Endothelial cell of umbilical vein (primary cell): Measurements from ENCODE around the gene RUVBL1. TPM values are rescaled to one million over a fixed set of nuclear protein-coding genes. Genes with fewer than 3 reads are reported as not detected.

Experiments
- BruUV-seq: library from RNA; stranded (reverse); fragments of 400-500 nt; replicated peaks from 2 replicates; lab custom pipeline; 2021; lab: Mats Ljungman, UMichigan
- CTCF ChIA-PET: fragments of 300-600, 350-600 bp; sonication (Branson Sonifier 250); formaldehyde crosslinking; loops from one replicate; lab custom pipeline; 2021; ENCODE audit warnings: antibody characterized with exemption, inconsistent platforms; lab: Charles Lee
- POLR2A ChIA-PET: fragments of 300-600, 350-600 bp; sonication (Branson Sonifier 250); formaldehyde crosslinking; loops from one replicate; lab custom pipeline; 2021; ENCODE audit warnings: antibody characterized with exemption, inconsistent platforms; lab: Charles Lee
- DNase-seq: peaks from one replicate; pipeline ENCODE4 v3.0.0-alpha.2; 2011; ENCODE audit warnings: low read depth, low spot score
- FAIRE-seq: peaks from 2 replicates; lab custom pipeline; 2011; peaks lifted over from hg19 to GRCh38; lab: Jason Lieb, UNC
- H2AFZ ChIP-seq: 2 replicates; pipeline ENCODE4 v1.6.0; 2012; ENCODE audit warnings: low read depth, low read length, control low read depth, inconsistent platforms
- H3K27ac ChIP-seq: 2 replicates; pipeline ENCODE4 v1.5.1; 2011; ENCODE audit warnings: low read depth, mild to moderate bottlenecking, control low read depth, low read length, moderate library complexity; ENCODE audit not compliant: insufficient read depth
- H3K27me3 ChIP-seq, 2 experiments: 2 replicates each; pipeline versions ENCODE4 v1.6.0 to v1.6.1; 2011; ENCODE audit warnings: low read length in 2 of 2, mixed read lengths in 1 of 2; ENCODE audit not compliant: control insufficient read depth in 2 of 2, insufficient read depth in 2 of 2
- H3K36me3 ChIP-seq, 2 experiments: 2 replicates in 1 of 2; 3 replicates in 1 of 2; pipeline ENCODE4 v1.5.1; 2011; ENCODE audit warnings: low read length in 2 of 2, mild to moderate bottlenecking in 1 of 2, moderate library complexity in 1 of 2; ENCODE audit not compliant: control insufficient read depth in 2 of 2, insufficient read depth in 2 of 2; ENCODE audit errors: extremely low read depth in 1 of 2
- H3K4me1 ChIP-seq: 3 replicates; pipeline ENCODE4 v1.5.1; 2011; ENCODE audit warnings: mild to moderate bottlenecking, low read length; ENCODE audit not compliant: control insufficient read depth, insufficient read depth; ENCODE audit errors: extremely low read depth
- H3K4me2 ChIP-seq: 2 replicates; pipeline ENCODE4 v1.6.1; 2011; ENCODE audit warnings: low read length, control low read depth, mixed read lengths; ENCODE audit not compliant: insufficient read depth
- H3K4me3 ChIP-seq, 3 experiments: fragments of 200-600 bp in 1 of 3; sonication (generic), shearing (Covaris generic) in 1 of 3; replicated peaks in 1 of 3; 2 replicates each; pipeline ENCODE4 v1.5.1; 2011 to 2016; ENCODE audit warnings: control low read depth in 3 of 3, low read length in 3 of 3, mild to moderate bottlenecking in 2 of 3, inconsistent platforms in 1 of 3, low read depth in 1 of 3, moderate library complexity in 1 of 3; ENCODE audit not compliant: insufficient read depth in 1 of 3
- H3K79me2 ChIP-seq: 2 replicates; pipeline ENCODE4 v1.6.0; 2012; ENCODE audit warnings: low read length, inconsistent platforms; ENCODE audit not compliant: control insufficient read depth, insufficient read depth
- H3K9ac ChIP-seq: replicated peaks from 2 replicates; pipeline ENCODE3; 2011; ENCODE audit warnings: low read length, control low read depth; ENCODE audit not compliant: insufficient read depth; ENCODE audit errors: extremely low read depth
- H3K9me1 ChIP-seq: replicated peaks from 3 replicates; pipeline ENCODE4 v1.6.0; 2011; ENCODE audit warnings: mild to moderate bottlenecking, low read length; ENCODE audit not compliant: control insufficient read depth, insufficient read depth; ENCODE audit errors: extremely low read depth
- H3K9me3 ChIP-seq: replicated peaks from 2 replicates; pipeline ENCODE4 v1.5.1; 2012; ENCODE audit warnings: low read length, inconsistent platforms; ENCODE audit not compliant: control insufficient read depth, insufficient read depth
- H4K20me1 ChIP-seq: replicated peaks from 2 replicates; pipeline ENCODE3; 2011; ENCODE audit warnings: mild to moderate bottlenecking, low read length; ENCODE audit not compliant: control insufficient read depth, insufficient read depth; ENCODE audit errors: extremely low read depth
- GATA2 ChIP-seq: IDR thresholded peaks from 2 replicates; pipeline ENCODE4 v1.7.0; 2011; ENCODE audit warnings: low read depth, mild to moderate bottlenecking, moderate library complexity, mixed read lengths, low read length; ENCODE audit not compliant: insufficient read length, insufficient read depth
- JUN ChIP-seq: IDR thresholded peaks from 2 replicates; pipeline ENCODE4 v1.6.1; 2011; ENCODE audit warnings: borderline replicate concordance, low read depth; ENCODE audit not compliant: insufficient read length, insufficient read depth
- MYC ChIP-seq: IDR thresholded peaks from one replicate; pipeline ENCODE4 v1.6.1; 2011; ENCODE audit warnings: mild to moderate bottlenecking, low read depth, low read length
- POLR2A ChIP-seq: IDR thresholded peaks from 2 replicates; pipeline ENCODE4 v1.6.1; 2012; ENCODE audit warnings: low read depth, mild to moderate bottlenecking, control low read depth, low read length
- POLR2AphosphoS5 ChIP-seq: IDR thresholded peaks from 2 replicates; pipeline ENCODE4 v1.6.1; 2012; ENCODE audit warnings: low read depth, mild to moderate bottlenecking, control low read depth, low read length, moderate library complexity; ENCODE audit not compliant: insufficient read depth
- dilution Hi-C: fragments of 300-500 bp; cut with MboI; formaldehyde crosslinking; loops from one replicate; pipeline ENCODE4 v1.15.0; 2019; ENCODE audit warnings: low sequenced_read_pairs; ENCODE audit not compliant: extremely low pct_ligation_motif_present
- intact Hi-C: fragments of 100-400 bp; cut with micrococcal nuclease; formaldehyde crosslinking; loops from one replicate; pipeline ENCODE4 v1.10.0; 2022
- polyA plus RNA-seq, 4 experiments: library from polyadenylated mRNA; depleted of rRNA in 3 of 4; stranded (reverse) in 3 of 4; unstranded in 1 of 4; fragments of >200 nt; gene quantifications; 2 replicates each; pipeline versions ENCODE4 v1.2.1 to v1.2.3, GENCODE V29; 2011 to 2012; ENCODE audit warnings: missing spikeins in 1 of 4
- total RNA-seq: library from RNA; stranded (reverse); gene quantifications from 2 replicates; pipeline ENCODE4 v1.2.3, GENCODE V29; 2021
- TF ChIP-seq, protein P1 (sequence below), 2 donors: IDR thresholded peaks; 1 replicate in 1 of 2; 2 replicates in 1 of 2; pipeline ENCODE4 v1.5.1; 2011; ENCODE audit warnings: low read length in 2 of 2, mild to moderate bottlenecking in 2 of 2, moderate library complexity in 2 of 2, control low read depth in 1 of 2, inconsistent platforms in 1 of 2, low read depth in 1 of 2; ENCODE audit not compliant: insufficient read depth in 1 of 2; ENCODE audit errors: extremely low read depth in 1 of 2
- TF ChIP-seq, protein P2 (sequence below): IDR thresholded peaks from 2 replicates; pipeline ENCODE4 v1.6.1; 2011; ENCODE audit not compliant: insufficient read depth, insufficient read length

Gene RUVBL1
- total and polyA plus RNA-seq, 2 donors (not counting 3 experiments of a cell fraction or from before 2014, with no cell fraction given) = 52.5 to 58.5 TPM

DNA sequence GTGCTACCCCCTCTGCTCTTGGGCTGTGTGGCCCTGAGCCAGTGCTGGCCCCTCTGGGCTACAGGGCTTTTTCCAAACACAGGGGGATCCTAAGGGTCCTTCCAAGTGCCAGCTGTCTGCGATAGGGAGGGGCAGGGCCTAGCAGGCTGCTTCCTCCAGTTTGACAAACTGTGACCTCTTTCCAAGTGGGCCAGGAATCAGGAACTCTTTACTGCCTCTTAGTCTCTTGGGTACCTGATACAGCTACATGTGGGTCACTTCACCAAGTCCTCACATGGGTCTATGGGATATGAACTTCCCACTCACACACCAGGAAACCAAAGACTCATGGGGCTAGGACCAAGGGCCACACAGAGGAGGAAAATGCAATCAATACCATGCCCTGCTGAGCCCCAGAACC lies 45.9 kb downstream of the RUVBL1 start:
- TF ChIP-seq, protein P1, sequence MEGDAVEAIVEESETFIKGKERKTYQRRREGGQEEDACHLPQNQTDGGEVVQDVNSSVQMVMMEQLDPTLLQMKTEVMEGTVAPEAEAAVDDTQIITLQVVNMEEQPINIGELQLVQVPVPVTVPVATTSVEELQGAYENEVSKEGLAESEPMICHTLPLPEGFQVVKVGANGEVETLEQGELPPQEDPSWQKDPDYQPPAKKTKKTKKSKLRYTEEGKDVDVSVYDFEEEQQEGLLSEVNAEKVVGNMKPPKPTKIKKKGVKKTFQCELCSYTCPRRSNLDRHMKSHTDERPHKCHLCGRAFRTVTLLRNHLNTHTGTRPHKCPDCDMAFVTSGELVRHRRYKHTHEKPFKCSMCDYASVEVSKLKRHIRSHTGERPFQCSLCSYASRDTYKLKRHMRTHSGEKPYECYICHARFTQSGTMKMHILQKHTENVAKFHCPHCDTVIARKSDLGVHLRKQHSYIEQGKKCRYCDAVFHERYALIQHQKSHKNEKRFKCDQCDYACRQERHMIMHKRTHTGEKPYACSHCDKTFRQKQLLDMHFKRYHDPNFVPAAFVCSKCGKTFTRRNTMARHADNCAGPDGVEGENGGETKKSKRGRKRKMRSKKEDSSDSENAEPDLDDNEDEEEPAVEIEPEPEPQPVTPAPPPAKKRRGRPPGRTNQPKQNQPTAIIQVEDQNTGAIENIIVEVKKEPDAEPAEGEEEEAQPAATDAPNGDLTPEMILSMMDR (IDR thresholded peaks at IDR 0.05; ENCODE audit: extremely low read depth in 1 of 2, insufficient read depth in 1 of 2, low read depth in 1 of 2, low read length in 2 of 2) = no peak
- TF ChIP-seq, protein P2, sequence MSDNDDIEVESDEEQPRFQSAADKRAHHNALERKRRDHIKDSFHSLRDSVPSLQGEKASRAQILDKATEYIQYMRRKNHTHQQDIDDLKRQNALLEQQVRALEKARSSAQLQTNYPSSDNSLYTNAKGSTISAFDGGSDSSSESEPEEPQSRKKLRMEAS = no peak
- TF ChIP-seq JUN = no peak
- TF ChIP-seq POLR2AphosphoS5 = no peak
- no peak for TF ChIP-seq GATA2
- TF ChIP-seq MYC = no peak
- no peak for TF ChIP-seq POLR2A
- Histone ChIP-seq H3K4me1 (peaks cover 44% of the 10 kb centered on the region), H3K27me3 (no peaks in the 10 kb centered on the region), H3K9ac (peak overlapping the region; percentile 49), H4K20me1 (no peaks in the 10 kb centered on the region), H3K9me1 (no peaks in the 10 kb centered on the region), H3K36me3 (peaks cover 0 to 15% of the 10 kb centered on the region in 2 experiments), H3K4me2 (no peak overlapping the region), H2AFZ (no peak overlapping the region), H3K79me2 (no peaks in the 10 kb centered on the region), H3K4me3 (no peak overlapping the region), H3K9me3 (no peaks in the 10 kb centered on the region), H3K27ac (peak overlapping the region; percentile 19)
- DNase-seq (no peak), FAIRE-seq (peak; percentile 40)
- BruUV-seq = no TSS peak
- ChIA-PET POLR2A (no interaction called here), CTCF (interaction anchor here (1.0 to 2.6 kb wide), 2 partner anchors 18 to 55 kb away, joined by 3 to 32 read pairs; no protein-coding TSS in a partner anchor)
- intact Hi-C loops = loop anchor here (2.0 to 5.0 kb wide), 2 partner anchors 45 to 405 kb away; partner anchors contain the start of gene RUVBL1
- dilution Hi-C loops = no loop called here
